Stimulated activated CD4-positive, alpha-beta T cell treated with anti-CD3 and anti-CD28 coated beads, Interleukin-15, amount 100 ng/mL, for 48 hours (primary cell): Measurements from ENCODE around the gene ATL1.
A peak's percentile ranks its signal among the peaks of the same experiment; 100 is the strongest.

Source experiments
- DNase-seq, 2 donors: peaks; one replicate each; pipeline ENCODE4 v3.0.0-alpha.2; 2020; ENCODE audit warnings: low read depth in 2 of 2

Gene ATL1

DNA sequence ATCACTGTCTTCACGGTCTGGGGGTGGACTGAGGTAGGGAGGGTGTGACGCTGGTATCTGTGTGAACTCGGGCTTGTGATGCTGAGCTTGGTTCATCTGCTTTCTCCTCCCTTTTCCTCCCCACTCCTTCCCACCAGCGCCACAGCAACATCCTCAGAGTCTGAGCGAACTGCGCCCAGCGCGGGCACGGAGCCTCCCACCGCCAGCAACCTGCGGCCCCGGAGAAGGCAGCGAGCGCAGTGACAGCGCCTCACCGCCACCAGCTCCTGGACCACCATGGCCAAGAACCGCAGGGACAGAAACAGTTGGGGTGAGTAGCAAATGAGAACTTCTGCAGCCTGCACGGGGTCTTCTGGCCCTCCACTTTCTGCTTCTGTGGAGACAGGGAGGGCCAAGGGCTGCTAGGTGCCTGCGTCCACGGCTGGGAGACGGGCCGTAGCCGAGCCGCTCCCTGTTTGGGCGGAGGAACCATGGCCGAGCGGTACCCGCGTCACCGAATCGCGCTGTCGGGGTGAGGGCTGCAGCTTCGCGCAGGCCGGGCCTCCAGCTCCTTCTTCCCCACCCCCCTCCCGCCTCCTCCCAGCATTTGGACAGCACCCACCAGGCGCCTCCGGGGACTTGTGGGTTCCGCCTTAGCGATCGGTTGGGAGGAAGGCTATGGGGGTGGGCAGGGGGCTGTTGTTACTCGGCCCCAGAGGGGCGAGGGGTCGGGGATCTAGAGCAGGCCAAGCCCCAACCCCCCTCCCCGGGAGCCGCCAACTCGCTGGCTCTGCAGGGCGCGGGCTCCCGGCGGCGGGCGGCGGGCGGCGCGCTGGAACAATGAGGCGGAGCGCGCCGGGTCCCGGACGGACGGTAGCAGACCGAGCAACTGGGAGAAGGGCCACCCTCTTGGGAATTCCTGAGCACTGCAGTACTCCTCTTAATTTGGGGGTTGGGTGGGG is at the start of gene ATL1:
Gene ATL1, plus strand, starts transcription at position 156 of the 941 bp plus-strand sequence. Its CDS starts 121 bp downstream, at position 277.
- DNase-seq: peak; percentile 18 to 43

DNA sequence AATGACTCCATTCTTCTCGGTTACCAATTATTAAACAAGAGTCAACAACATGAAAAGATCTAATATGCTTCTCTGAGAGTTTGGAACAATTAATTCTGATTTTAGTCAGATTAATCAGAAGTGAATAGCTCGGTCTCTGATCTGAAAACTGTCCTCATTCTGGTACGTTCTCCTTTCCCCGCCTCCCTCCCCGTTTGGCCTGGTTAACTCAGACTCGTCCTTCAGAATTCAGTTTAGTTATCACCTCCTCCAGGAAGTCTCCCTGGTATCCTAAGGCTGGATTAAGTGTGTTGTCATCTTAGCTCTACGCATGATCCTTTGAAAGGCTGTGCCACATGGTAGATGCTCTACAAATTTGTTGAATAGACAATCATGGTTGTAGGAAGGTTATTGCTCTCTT is 49.8 kb upstream of the ATL1 start:
- no peak for DNase-seq

DNA sequence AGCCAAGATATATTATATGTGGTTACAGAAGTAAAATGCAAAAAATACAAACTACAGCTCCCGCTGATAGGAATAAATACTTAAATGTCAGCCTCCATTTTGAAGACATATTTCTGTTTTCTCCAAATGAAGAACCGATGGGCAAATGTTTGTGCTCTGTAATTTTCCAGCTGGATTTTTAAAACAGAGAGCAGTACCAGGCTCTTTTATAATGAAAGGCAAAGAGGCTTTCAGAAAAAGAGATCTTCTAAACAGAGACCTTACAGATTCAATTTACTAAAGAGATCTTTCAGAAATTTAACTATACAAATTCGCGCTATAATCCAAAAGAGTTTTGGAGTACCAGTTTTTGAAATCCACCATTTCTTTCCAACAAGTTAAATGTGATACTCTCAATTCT is 47.5 kb upstream of the ATL1 start:
- DNase-seq: no peak

DNA sequence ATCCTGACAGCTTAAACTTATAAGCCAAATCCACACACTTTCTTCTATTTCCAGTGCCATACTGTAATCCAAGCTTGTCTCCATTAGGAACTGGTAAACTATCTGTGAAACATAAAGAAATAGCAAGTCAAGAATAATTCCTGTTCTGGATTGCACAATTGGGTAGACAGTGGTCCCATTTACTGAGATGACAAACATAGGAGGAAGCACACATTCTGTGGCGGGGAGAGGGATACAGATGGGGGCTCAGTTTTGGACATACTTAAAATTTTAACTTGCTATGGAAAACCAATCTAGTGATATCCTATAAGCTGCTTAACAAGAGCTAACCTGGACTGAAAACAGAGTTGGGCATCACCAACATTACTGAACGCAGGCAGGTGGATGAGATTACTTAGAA is 43.9 kb upstream of the ATL1 start:
- DNase-seq: no peak

DNA sequence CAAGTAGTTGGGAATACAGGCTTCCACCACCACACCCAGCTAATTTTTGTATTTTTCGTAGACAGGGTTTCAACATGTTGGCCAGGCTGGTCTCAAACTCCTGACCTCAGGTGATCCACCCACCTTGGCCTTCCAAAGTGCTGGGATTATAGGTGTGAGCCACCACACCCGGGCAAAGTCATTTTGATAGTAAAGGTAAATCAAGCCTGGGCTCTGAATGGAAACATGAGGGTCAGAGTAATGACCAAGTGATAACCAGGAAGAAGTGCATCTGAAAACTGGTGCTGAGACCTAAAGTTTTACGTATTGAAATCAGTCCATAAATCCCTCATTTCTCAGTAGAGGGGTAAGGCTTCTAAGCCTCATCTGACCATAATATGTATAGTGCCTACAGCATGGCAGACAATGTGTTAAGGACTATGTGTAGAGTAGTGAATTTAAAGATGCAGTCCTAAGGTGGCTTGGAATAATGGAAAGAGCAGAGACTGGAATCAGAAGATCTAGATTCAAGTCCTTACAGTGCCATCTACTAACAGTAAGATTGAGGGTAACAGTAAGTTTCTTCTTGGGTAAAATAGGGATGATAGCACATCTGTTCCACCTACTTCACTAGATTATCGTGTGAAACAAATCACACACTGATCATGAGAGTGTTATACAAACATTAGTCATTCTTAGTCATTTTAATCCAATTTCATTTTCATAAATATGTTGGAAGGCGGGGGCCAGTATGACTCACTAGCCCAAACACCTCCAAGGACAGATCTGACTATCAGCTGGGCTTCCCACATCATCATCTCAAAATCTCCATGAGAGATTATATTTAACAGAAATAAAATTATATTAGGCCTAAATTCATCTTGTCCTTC is 38.8 kb upstream of the ATL1 start:
- DNase-seq: peak; percentile 52 to 66

DNA sequence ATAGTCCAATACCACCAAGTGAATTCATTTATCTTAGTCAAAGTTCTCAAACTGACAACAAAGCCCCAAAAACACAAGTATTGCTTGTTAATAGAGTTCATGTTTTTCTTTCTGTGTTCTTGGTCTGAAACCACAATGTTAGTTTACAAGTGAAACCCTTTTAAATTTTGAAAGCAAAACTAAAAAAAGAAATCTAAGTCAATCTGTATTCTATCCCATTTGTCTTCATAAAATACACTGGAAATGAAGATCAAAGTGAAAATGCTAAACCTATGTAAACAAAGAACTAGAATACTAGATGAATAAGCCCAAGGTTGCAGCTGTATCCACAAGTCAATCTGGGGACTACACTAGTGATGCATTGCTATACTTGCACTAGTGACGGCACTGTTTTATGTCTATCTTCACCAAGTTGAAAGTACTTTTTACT is 38.0 kb upstream of the ATL1 start:
- DNase-seq: no peak

DNA sequence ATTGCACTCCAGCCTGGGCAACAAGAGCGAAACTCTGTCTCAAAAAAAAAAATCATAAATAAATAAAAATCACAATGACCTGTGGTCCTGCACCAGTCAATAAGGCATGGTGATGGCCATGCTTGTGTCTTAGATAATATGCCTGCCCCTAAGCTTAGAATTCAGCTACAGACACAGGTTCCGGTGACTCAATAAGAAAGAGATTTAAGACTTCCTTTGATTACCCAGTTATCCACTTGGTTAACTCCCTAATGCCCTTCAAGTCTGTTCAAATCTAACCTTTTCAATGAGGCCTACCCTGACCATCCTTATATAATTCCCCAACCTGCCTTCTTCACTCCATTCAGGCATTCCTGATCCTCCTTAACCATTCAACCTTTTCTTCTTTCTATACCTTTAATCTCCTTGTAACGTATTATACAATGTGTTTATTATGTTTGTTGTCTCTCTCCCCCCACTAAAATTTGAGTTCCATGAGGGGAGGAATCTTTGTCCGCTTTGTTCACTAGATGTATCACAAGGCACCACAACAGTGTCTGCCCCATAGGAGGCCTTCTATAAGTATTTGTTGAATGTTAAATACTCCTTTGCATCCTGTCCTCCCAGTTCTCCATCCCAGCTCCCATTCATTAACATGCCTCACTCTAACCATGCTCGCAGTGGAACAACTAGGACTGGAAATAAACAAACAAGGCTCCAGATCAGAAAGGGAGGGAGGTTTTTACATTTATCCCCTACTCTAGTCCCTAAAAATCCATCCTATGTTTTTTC is 36.5 kb upstream of the ATL1 start:
- DNase-seq: no peak

DNA sequence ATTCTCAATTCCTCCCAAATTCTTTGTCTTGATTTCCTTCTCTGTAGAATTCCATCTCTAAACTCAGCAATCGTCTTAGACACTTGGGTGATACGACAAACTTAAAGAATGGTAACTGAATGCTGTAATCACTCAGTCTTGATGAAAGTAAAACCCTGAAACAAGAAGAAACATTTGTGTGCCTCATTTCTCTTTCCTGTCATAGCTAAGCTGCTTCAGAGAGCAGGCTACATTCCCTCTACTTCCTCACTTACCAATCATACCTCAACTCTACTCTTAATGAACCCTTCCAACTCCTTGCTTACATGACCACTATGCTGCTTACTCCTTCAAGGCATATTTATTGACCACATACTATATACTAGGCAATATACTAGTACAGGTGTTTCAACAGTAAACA is 35.9 kb upstream of the ATL1 start:
- DNase-seq: no peak

DNA sequence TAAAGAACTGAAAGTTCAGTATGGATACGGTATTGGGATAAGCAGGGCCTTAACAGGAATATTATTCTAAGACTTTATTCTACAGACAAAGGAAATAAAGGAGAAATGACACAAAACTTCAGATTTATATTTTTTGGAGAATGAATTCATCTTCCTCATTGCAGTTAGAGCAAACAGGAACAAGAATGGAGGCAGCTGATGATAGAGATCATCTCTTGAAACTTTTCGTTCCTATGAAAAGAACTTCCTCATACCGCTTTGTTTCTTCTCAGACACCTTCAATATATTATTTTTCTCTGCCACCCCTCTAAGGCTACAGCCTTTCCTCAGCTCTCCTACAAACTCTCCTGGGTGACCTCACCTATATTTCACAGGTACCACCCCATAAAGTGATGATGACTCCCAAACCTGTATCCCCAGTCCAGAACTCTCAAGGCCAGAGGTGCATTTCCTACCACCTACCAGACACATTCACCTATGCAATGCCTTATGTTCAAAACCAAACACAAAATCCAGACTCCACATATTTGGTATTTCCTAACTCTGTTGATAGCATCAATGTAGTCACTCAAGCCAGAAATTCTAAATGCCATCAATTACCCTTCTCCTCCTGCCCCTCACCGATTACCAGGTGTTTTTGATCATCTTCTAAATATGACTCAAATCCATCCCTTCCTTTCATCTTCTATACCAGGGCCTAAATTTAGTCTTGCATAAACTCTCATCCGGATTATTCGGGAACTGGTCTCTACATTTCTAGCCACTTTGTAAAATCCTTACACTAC is 35.0 kb upstream of the ATL1 start:
- DNase-seq: no peak

DNA sequence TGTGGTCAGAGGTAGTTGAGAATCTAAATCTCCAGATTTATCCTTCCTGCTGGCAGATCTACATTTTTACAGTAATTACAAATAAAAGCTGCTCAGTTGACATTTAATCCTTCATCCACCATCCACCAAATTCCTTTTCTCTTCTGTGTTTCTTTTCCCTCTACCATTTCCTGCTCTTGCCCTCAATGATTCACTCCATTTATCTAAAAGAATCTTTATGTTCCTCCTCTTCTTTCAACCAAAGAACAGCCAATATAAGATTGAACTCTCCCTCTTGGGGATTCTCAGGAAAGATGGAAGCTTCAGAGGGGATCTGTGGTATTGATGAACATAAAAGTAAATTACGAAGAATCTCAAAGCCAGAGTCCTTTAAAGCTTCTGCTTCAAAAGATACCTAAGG is 31.9 kb upstream of the ATL1 start:
- DNase-seq: no peak

DNA sequence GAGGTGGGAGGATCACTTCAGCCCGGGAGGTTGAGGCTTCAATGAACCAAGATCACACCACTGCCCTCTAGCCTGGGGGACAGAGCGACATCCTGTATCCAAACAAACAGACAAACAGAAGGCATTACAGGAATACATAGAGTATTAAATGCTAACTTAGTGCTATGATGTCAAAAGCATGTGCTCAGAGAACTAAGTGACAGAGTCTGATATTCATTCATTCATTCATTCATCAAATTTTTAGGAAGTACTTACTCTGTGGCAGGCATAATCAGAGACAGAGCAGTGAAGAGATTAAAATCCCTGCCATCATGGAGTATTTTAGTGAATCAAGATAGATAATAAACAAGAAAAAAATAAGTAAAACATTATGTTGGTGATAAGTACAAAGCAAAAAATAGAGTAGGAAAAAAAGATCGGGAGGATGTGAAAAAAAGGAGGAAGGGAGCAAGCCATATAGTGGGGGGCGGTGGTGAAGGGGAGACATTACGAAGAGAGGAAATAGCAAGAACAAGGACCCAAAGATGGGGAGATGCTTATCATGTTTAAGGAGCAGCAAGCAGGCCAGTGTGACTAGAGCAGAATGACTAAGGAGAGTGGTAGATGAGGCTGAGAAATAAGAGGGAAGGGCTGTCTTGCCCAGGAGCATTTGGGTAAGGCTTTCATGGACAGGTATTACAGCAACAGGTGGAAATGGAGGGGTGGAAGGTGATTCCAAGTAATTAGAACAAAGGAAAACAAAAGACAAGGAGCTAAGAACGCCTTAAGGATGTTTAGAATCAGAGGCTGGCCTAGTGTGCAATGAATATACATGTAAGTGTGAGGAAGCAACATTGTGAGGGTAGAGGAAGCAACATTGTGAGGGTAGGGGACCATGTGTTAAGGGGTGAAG is 30.4 kb upstream of the ATL1 start:
- DNase-seq: no peak

DNA sequence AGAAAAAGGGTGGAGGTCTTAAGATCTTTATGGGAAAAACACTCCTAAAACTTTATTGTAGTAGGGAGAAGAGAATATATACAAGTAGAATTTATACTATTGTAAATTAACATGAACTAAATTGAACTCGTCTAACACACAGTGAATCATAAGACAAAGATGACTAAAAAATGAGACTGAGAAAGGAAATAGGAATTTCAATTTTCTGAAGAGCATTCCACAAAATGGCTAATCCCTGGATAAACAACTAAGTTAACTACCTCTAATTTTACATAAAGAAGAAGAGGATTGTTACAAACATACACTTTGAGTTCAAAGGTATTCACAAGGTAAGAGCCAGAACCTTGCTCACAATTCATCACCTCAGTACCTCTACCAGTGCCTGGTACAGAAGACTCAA is 29.6 kb upstream of the ATL1 start:
- DNase-seq: no peak

DNA sequence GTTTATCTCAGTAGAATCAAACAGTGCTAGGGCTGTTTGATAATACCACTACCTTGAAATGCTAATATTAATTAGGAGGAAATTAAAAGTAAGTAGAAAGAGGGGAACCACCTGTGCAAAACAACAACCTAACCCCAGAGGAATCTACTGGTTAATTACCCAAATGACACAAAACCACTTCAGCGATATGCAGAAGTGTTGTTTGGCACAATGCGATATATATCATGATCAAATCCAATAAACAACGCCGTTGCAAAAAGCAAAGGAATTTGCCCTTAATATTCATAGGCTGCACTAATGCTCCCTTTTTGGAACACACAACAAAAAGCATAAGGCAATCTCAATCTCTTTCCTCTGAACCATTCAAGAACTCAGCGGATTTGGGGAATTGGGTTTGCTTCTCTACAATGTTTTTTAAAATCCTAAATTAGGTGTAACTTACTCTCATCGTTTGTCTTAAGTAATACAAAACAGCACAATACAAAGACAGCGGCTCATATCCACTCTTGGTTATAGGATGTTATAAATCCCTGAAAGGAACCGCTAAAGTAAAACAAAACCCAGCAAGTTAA is 29.1 kb upstream of the ATL1 start:
- DNase-seq: no peak

DNA sequence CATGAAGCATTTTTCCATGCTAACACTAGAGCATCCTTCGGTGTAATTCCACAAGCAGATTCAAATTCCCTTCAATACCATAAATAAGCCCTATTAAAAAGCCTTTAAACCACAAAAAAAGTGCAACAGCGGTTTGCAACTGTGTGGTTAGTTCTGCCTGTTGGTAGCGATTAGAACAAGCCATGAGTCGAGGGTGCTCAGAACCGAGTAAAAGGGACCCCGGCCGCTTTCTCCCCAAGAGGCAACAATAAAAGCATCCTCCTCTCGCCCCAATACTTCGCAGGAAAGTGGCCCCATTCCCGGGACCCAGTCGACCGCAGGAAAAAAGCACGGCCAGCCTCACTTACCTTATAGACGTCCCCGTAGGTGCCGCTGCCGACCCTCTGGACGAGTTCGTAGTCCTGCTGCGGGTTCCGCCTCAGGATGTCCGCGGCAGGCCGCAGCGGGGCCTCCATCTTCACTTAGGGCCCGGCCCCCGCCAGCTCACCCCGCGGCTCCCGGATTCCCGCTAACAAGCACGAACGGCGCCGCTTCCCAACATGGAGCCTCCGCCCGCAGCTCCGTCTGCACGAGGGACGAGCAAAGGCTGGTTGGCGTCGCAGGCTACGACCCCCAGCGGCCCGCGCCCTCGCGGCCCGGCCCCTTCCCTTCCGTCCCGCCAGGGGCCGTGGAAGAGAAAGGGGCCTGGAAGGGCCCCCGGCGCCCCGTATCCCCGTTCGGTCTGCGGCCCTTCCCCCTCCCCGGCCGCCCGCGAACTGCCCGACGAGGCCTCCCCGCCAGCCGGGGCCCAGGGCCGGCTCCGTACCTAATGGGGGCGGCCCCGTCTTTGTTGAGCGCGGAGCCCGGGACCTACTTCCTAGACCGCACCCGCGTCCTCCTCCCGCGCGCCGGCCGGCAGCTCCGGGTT is 28.1 kb upstream of the ATL1 start:
- DNase-seq: peak in 1 of 2 donors; percentile 4

DNA sequence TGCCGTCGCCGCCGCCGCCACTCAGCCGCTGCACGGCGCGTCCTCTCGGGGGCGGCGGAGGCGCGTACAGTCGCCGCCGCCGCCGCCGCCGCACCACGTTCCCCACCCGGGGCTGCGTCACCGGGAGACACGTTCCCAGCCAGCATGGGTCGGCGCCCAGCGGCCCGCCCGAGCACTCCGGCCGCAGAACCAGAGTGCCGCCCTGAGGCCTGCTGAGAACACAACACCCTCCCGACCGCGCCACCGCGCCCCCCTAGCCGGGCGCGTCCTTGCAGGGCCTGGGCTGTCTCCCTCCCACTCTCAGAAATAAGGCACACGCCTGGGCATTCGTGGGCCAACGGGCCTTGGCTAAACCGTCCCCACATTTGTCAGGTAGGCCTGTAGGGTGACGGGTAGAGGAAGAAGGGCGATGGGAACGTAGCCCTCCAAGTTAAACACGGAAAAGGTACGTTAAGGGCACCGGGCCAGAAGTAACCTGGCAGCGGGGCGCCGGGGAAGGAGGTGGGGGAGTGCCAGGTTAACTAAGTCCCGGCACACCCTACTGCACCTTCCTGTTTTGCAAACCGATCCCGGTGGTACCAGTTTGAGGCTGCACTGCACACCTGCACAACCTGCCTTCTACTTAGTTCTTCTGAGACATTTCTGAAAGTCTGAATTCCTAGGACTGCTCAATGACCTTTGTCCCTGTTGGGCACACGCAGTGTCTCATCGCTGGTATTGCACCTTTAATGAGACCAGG is 27.3 kb upstream of the ATL1 start, which contains the start of gene MAP4K5:
Gene MAP4K5, minus strand, starts transcription at position 68 of the 739 bp plus-strand sequence. CDS start 520 bp downstream, outside the sequence.
- peak; percentile 83 to 85 for DNase-seq

DNA sequence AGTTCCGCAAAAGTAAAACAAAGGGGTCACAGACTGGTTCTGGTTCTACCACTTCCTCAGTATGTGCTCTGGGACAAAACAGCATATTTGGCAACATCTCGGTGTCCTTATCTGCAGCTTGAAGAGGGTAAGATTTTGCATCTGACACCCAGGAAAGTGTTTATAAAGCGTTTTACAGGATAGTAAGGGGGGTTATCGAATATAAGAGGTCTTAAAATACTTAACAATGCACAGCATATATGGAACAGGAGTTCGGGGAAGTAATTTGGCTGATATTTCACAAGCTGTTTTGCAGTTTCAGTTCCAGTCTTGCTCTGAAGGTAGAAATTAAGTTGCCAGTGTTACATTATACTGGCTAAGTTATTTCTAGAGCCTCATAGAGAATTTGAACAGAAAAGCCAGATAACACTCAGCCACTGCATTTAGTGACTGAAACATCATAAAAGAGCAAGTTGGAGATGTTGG is 26.7 kb upstream of the ATL1 start:
- no peak for DNase-seq

DNA sequence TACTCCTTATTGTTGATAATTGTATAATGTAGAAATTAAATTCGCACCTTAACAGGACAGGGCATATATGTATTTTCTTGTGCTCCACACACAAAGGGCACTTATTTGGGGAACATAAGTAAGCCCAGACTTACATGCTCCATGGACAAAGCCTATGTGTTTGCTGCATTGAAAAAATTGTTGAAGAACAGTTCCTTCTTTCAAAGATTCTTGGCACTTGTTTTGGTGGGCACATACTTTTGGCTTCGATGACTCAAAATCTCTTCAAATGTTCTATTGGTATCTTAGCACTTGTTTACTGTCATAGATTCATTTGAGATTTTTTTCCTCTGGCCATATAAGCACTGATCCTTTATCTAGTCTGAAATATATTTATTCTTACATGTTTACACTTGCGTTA is 26.1 kb upstream of the ATL1 start:
- no peak for DNase-seq

DNA sequence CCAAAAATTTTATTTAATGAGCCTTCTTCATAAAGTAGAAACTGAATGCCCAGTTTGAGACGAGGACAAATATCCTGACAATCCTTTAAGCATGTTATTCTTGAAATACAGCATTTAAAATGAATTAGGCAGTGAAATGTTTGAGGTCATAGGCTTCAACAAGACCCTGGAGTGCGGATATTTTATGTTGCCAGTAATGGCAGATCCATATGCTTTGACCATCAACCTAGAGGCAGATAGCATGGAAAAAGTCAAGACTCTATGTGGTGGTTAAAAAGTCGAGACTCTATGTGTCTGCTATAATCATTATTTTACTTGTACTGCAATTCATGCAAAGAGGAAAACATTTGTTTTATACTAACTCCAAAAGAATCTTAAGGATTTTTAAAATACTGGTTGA is 25.5 kb upstream of the ATL1 start:
- DNase-seq: no peak
